HepG2 (cell line): Measurements from ENCODE around the gene PRKACA. TPM values are rescaled to one million over a fixed set of nuclear protein-coding genes. Genes with fewer than 3 reads are reported as not detected.

ENCODE experiments used
- CBX2 ChIP-seq, 2 experiments: fragments of 200-600 bp in 1 of 2; sonication (generic); formaldehyde crosslinking in 1 of 2; IDR thresholded peaks; 2 replicates each; pipeline versions ENCODE4 v1.7.0 to v1.8.1; 2018 to 2022; ENCODE audit warnings: low read depth in 2 of 2, low read length in 1 of 2, mild to moderate bottlenecking in 1 of 2, missing genetic modification reagents in 1 of 2
- CEBPG ChIP-seq: IDR thresholded peaks from 2 replicates; pipeline ENCODE4 v1.6.1; 2016
- ETS1 ChIP-seq: sonication (generic); formaldehyde crosslinking; IDR thresholded peaks from 2 replicates; pipeline ENCODE4 v1.4.0; 2020; ENCODE audit warnings: missing genetic modification reagents
- HINFP ChIP-seq: sonication (generic); formaldehyde crosslinking; IDR thresholded peaks from 2 replicates; pipeline ENCODE4 v1.4.0; 2020; ENCODE audit warnings: low read depth, mild to moderate bottlenecking, missing genetic modification reagents
- KMT2B ChIP-seq: IDR thresholded peaks from 2 replicates; pipeline ENCODE4 v1.6.1; 2016; ENCODE audit warnings: missing genetic modification reagents, missing compliant biosample characterization
- MED13 ChIP-seq: sonication (generic); formaldehyde crosslinking; IDR thresholded peaks from 2 replicates; pipeline ENCODE4 v1.5.0; 2020; ENCODE audit warnings: missing genetic modification reagents
- NRL ChIP-seq: sonication (generic); formaldehyde crosslinking; IDR thresholded peaks from 2 replicates; pipeline ENCODE4 v1.5.0; 2020; ENCODE audit warnings: missing genetic modification reagents, mild to moderate bottlenecking, moderate library complexity, borderline replicate concordance
- RFX5 ChIP-seq: IDR thresholded peaks from 2 replicates; pipeline ENCODE4 v1.6.1; 2011; ENCODE audit warnings: low read depth, low read length, improper control_type of control experiment
- TBX2 ChIP-seq: sonication (generic); formaldehyde crosslinking; IDR thresholded peaks from 2 replicates; pipeline ENCODE4 v1.5.0; 2020; ENCODE audit warnings: missing genetic modification reagents, mild to moderate bottlenecking, borderline replicate concordance
- TEF ChIP-seq: sonication (generic); formaldehyde crosslinking; IDR thresholded peaks from 2 replicates; pipeline ENCODE4 v1.5.0; 2020; ENCODE audit warnings: missing genetic modification reagents
- YEATS4 ChIP-seq: sonication (generic); formaldehyde crosslinking; IDR thresholded peaks from 2 replicates; pipeline ENCODE4 v1.4.0; 2020; ENCODE audit warnings: missing genetic modification reagents, borderline replicate concordance
- ZBTB1 ChIP-seq: sonication (generic); formaldehyde crosslinking; IDR thresholded peaks from 2 replicates; pipeline ENCODE4 v1.4.0; 2020; ENCODE audit warnings: missing genetic modification reagents, borderline replicate concordance
- ZBTB37 ChIP-seq: sonication (generic); formaldehyde crosslinking; IDR thresholded peaks from 2 replicates; pipeline ENCODE4 v1.4.0; 2020; ENCODE audit warnings: mild to moderate bottlenecking, missing genetic modification reagents
- ZMAT3 ChIP-seq: sonication (generic); formaldehyde crosslinking; conservative IDR thresholded peaks from 2 replicates; pipeline ENCODE4 v1.7.0; 2021; ENCODE audit warnings: missing genetic modification reagents
- ZNF280B ChIP-seq: sonication (generic); formaldehyde crosslinking; IDR thresholded peaks from 2 replicates; pipeline ENCODE4 v1.5.0; 2020; ENCODE audit warnings: missing genetic modification reagents, mild to moderate bottlenecking, borderline replicate concordance
- ZNF556 ChIP-seq: sonication (generic); formaldehyde crosslinking; IDR thresholded peaks from 2 replicates; pipeline ENCODE4 v1.4.0; 2020; ENCODE audit warnings: mild to moderate bottlenecking, missing genetic modification reagents, borderline replicate concordance
- ZNF570 ChIP-seq: sonication (generic); formaldehyde crosslinking; IDR thresholded peaks from 2 replicates; pipeline ENCODE4 v1.4.0; 2020; ENCODE audit warnings: mild to moderate bottlenecking, missing genetic modification reagents, borderline replicate concordance
- ZNF616 ChIP-seq: sonication (generic); formaldehyde crosslinking; IDR thresholded peaks from 2 replicates; pipeline ENCODE4 v1.5.0; 2020; ENCODE audit warnings: low read depth, mild to moderate bottlenecking, missing genetic modification reagents
- ZNF652 ChIP-seq: IDR thresholded peaks from 2 replicates; pipeline ENCODE4 v1.6.1; 2016; ENCODE audit warnings: low read depth, borderline replicate concordance
- ZNF737 ChIP-seq: sonication (generic); formaldehyde crosslinking; IDR thresholded peaks from 2 replicates; pipeline ENCODE4 v1.5.0; 2020; ENCODE audit warnings: missing genetic modification reagents, mild to moderate bottlenecking, borderline replicate concordance
- ZNF768 ChIP-seq: sonication (generic); formaldehyde crosslinking; IDR thresholded peaks from 2 replicates; pipeline ENCODE4 v1.4.0; 2020; ENCODE audit warnings: missing genetic modification reagents
- ZNF83 ChIP-seq: sonication (generic); formaldehyde crosslinking; IDR thresholded peaks from 2 replicates; pipeline ENCODE4 v1.4.0; 2020; ENCODE audit warnings: missing genetic modification reagents, mild to moderate bottlenecking, borderline replicate concordance
- polyA plus RNA-seq, 8 experiments: library from polyadenylated mRNA; depleted of rRNA in 3 of 8; stranded (reverse) in 7 of 8; unstranded in 1 of 8; fragments of >200 nt; fragmentation: Illumina TruSeq in 4 of 8; extraction: Trizol in 4 of 8; gene quantifications; 2 replicates each; pipeline versions ENCODE4 v1.2.1 to v1.2.3, GENCODE V29; 2011 to 2016; ENCODE audit warnings: low read depth in 4 of 8, missing spikeins in 1 of 8, mixed read lengths in 1 of 8; ENCODE audit not compliant: insufficient read depth in 1 of 8
- total RNA-seq, 5 experiments: library from RNA; depleted of rRNA; stranded (reverse); fragments of >200 nt; fragmentation: Illumina TruSeq; extraction: Trizol; gene quantifications; 2 replicates each; pipeline ENCODE4 v1.2.3, GENCODE V29; 2016; ENCODE audit warnings: low read depth in 1 of 5

PRKACA gene
- total and polyA plus RNA-seq, 2 of the 13 experiments (the other 11 are each of a cell fraction or from before 2014, with no cell fraction given), result 11.0 to 18.2 TPM

- TF ChIP-seq ZNF768 (CRISPR knock-in tag) (no peak), ZNF83 (no peak), NRL (CRISPR knock-in tag) (peak; percentile 44; the same call in 1 of the 2 replicates), ZNF737 (CRISPR knock-in tag) (no peak), HINFP (CRISPR knock-in tag) (0 out of 2 replicates have a peak, but pooled peaks have one; percentile 4), ZNF616 (peak; percentile 28; the same call in 1 of the 2 replicates), KMT2B (no peak), TBX2 (CRISPR knock-in tag) (peak; percentile 32; the same call in 1 of the 2 replicates), TEF (CRISPR knock-in tag) (no peak), CEBPG (CRISPR knock-in tag) (peak; percentile 88), RFX5 (no peak), ETS1 (CRISPR knock-in tag) (no peak), MED13 (CRISPR knock-in tag) (0 out of 2 replicates have a peak, but pooled peaks have one; percentile 44), CBX2 (IDR thresholded peaks at IDR 0.05; ENCODE audit: low read depth, low read length) (no peak), CBX2 (CRISPR knock-in tag; IDR thresholded peaks at IDR 0.05; ENCODE audit: low read depth) (no peak), ZNF556 (CRISPR knock-in tag) (0 out of 2 replicates have a peak, but pooled peaks have one; percentile 13), YEATS4 (CRISPR knock-in tag) (peak; percentile 78), ZNF652 (no peak), ZBTB37 (CRISPR knock-in tag) (peak; percentile 75; the same call in 1 of the 2 replicates), ZMAT3 (CRISPR knock-in tag) (peak; percentile 58; the same call in 1 of the 2 replicates), ZNF280B (CRISPR knock-in tag) (0 out of 2 replicates have a peak, but pooled peaks have one; percentile 63), ZBTB1 (CRISPR knock-in tag) (no peak), ZNF570 (CRISPR knock-in tag) (no peak)
Observed at GRCh38 chr19:14118165-14119051, 846 bp upstream of the PRKACA start (continued).
